ENCODE data around the gene TWSG1.

Gene TWSG1

DNA sequence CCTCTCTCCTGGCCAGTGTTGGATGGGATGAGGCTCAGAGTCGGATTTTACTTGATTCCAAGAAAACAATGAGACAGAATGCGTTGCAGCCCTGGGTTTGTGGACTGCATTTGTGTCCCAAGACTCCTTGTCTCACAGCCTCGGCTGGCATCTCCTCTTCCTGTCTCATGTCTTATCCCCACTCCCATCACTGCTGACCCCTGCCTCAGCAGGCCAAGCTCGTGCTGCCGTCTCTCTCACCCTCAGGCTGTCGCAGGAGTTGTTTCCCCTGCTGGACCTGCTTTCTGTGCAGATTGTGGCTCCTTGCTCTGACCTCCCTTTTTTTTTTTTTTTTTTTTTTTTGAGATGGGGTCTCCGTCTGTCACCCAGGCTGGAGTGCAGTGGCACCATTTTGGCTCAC is 70.6 kb downstream of the TWSG1 start:
- Mint-ChIP-seq H3K4me3 (no peak overlapping the region), H3K27me3 (ENCODE audit: low read depth) (no peaks in the 10 kb centered on the region), H3K9me3 (peaks cover 4% of the 10 kb centered on the region), H3K27ac (no peak overlapping the region), H3K36me3 (ENCODE audit: low read depth) (peaks cover 8% of the 10 kb centered on the region), H3K4me1 (no peaks in the 10 kb centered on the region)
- TF ChIP-seq, protein P1, sequence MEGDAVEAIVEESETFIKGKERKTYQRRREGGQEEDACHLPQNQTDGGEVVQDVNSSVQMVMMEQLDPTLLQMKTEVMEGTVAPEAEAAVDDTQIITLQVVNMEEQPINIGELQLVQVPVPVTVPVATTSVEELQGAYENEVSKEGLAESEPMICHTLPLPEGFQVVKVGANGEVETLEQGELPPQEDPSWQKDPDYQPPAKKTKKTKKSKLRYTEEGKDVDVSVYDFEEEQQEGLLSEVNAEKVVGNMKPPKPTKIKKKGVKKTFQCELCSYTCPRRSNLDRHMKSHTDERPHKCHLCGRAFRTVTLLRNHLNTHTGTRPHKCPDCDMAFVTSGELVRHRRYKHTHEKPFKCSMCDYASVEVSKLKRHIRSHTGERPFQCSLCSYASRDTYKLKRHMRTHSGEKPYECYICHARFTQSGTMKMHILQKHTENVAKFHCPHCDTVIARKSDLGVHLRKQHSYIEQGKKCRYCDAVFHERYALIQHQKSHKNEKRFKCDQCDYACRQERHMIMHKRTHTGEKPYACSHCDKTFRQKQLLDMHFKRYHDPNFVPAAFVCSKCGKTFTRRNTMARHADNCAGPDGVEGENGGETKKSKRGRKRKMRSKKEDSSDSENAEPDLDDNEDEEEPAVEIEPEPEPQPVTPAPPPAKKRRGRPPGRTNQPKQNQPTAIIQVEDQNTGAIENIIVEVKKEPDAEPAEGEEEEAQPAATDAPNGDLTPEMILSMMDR (IDR thresholded peaks at IDR 0.05; ENCODE audit: unreplicated experiment in 3 of 3) = no peak

GRCh38 chr18:9405977-9406376 is 71.4 kb downstream of the TWSG1 start:
- H3K4me1 Mint-ChIP-seq = no peaks in the 10 kb centered on the region
- H3K27ac Mint-ChIP-seq = peak overlapping the region in 1 of 3 experiments; percentile 23
- no peak overlapping the region for H3K4me3 Mint-ChIP-seq
- TF ChIP-seq, protein P1 (IDR thresholded peaks at IDR 0.05; ENCODE audit: unreplicated experiment in 3 of 3) = no peak
- peaks cover 4% of the 10 kb centered on the region for H3K9me3 Mint-ChIP-seq
- H3K36me3 Mint-ChIP-seq (ENCODE audit: low read depth) = peaks cover 8% of the 10 kb centered on the region
- no peaks in the 10 kb centered on the region for H3K27me3 Mint-ChIP-seq (ENCODE audit: low read depth)

DNA sequence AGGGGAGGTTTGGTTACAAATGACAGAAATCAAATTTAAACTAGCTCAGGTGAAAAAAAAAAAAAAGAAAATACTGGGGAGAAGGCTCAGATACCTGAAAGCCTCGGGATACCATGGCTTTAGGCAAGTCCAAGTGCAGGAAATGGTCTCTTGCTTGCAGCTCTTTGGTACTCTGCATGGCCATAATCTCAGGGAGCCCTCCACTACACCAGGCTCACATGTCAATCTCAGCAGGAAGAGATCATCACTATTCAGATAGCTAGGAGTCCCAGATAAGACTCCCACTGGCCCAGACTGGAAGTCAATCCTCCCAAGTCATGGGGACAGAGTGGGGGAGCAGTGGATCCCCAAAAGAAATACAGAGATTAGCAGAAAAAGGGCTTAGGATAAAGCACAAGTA is 75.9 kb downstream of the TWSG1 start:
- peaks cover 4% of the 10 kb centered on the region for H3K9me3 Mint-ChIP-seq
- peaks cover 26% of the 10 kb centered on the region for H3K4me1 Mint-ChIP-seq
- TF ChIP-seq, protein P1 (IDR thresholded peaks at IDR 0.05; ENCODE audit: unreplicated experiment in 3 of 3) = no peak
- no peaks in the 10 kb centered on the region for H3K27me3 Mint-ChIP-seq (ENCODE audit: low read depth)
- H3K4me3 Mint-ChIP-seq = no peak overlapping the region
- H3K27ac Mint-ChIP-seq = no peak overlapping the region
- no peaks in the 10 kb centered on the region for H3K36me3 Mint-ChIP-seq (ENCODE audit: low read depth)

DNA sequence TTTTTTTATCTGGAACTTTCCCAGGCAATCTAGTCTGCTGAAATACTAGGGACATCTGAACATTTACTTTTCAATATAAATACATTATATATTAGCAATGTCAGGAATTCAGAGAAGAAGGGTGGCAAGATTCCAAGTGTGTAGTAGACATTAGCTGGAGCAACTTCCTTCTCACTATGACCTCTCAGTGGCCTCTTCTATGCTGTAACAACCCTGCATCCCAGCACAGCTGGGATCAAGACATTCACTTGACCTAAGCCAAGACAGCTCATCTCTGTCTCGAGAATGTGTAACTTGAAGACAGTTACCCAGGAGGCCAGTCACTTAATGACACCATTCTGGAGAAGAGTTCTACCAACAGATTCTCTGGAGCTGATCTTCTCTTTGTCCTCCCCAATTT is 79.0 kb downstream of the TWSG1 start:
- Mint-ChIP-seq H3K36me3 (ENCODE audit: low read depth) (no peaks in the 10 kb centered on the region), H3K27ac (peak overlapping the region; percentile 93 to 99 (median 98)), H3K9me3 (peaks cover 4% of the 10 kb centered on the region), H3K4me1 (peaks cover 54% of the 10 kb centered on the region), H3K4me3 (no peak overlapping the region), H3K27me3 (ENCODE audit: low read depth) (no peaks in the 10 kb centered on the region)
- TF ChIP-seq, protein P1 (IDR thresholded peaks at IDR 0.05; ENCODE audit: unreplicated experiment in 3 of 3) = no peak

DNA sequence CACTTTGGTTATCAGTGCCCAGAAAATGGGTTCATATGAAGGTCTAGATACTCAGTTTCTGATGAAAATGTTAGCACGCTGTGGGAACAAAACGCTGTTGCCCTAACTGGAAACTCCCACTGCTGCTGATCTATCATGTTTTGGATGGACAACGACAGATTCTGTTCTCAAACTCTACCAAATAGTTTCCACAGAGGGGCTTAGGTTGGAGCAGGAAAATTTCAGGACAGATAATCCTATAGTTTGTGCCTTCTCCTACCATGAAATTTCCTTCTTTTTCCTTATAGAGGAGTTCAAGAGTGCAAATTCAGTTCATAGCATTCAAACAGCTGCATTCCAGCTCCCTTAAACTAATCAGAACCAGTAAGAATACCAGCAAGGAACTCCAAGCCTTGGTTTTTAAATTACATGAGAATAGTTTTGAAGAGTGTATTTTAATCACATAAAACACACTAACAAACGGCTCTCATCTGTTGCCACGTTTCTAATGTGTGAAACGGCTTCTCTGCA is 82.0 kb downstream of the TWSG1 start:
- Mint-ChIP-seq H3K27ac (peak overlapping the region; percentile 98 to 100 (median 99)), H3K27me3 (ENCODE audit: low read depth) (no peaks in the 10 kb centered on the region), H3K36me3 (ENCODE audit: low read depth) (no peaks in the 10 kb centered on the region), H3K4me1 (peaks cover 67% of the 10 kb centered on the region), H3K9me3 (no peaks in the 10 kb centered on the region), H3K4me3 (peak overlapping the region; percentile 59 to 67 (median 61))
- TF ChIP-seq, protein P1 (IDR thresholded peaks at IDR 0.05; ENCODE audit: unreplicated experiment in 3 of 3) = no peak

DNA sequence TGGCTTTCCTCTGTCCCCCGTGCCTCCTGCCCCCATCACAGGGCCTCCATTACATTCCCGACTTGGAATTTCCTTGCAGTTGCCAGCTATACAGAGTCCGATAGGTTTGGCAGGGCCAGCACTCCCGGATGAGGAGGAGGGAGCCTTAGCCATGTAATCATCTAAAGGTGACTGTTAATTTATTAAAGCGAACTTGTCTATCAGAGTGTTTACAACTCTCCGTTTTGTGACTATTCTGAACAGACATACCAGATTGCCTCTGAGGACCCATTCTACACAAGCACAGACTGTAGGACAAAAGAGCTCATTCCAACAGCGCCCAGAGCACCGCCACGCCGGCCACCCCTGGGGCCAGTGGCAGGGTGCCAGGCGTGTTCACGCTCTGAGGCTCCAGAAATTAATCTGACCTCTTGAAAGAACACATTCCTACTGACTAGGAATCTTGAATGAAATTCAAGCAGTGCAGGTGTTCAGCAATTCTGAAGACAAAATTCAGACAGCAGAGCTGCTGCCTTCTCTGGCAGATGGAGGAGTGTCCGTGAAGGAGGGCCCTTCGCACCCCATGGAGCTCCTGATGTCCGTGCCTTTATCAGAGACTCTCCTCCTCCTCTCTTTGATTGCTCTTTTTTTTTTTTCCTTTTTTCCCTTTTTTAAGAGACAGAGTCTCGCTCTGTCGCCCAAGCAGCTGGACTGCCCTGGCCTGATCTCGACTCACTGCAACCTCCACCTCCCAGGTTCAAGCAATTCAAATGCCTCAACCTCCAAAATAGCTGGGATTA is 82.7 kb downstream of the TWSG1 start:
- no peaks in the 10 kb centered on the region for H3K36me3 Mint-ChIP-seq (ENCODE audit: low read depth)
- peak overlapping the region; percentile 98 to 100 (median 99) for H3K27ac Mint-ChIP-seq
- peaks cover 63% of the 10 kb centered on the region for H3K4me1 Mint-ChIP-seq
- TF ChIP-seq, protein P1 (IDR thresholded peaks at IDR 0.05; ENCODE audit: unreplicated experiment in 3 of 3) = no peak
- peak overlapping the region; percentile 59 to 67 (median 61) for H3K4me3 Mint-ChIP-seq
- H3K9me3 Mint-ChIP-seq = no peaks in the 10 kb centered on the region
- no peaks in the 10 kb centered on the region for H3K27me3 Mint-ChIP-seq (ENCODE audit: low read depth)

Measured in nephron (organoid).